A673 (cell line): ENCODE measurements around the gene IMPDH2. TPM values are rescaled to one million over a fixed set of nuclear protein-coding genes. Genes with fewer than 3 reads are reported as not detected.

Source experiments
- BruUV-seq: library from RNA; stranded (reverse); fragments of 400-500 nt; replicated peaks from 2 replicates; lab custom pipeline; 2021; lab: Mats Ljungman, UMichigan
- CTCF ChIA-PET: fragments of 300-600 bp; sonication (Branson Sonifier 250); formaldehyde crosslinking; loops from one replicate; lab custom pipeline; 2022; ENCODE audit warnings: antibody characterized with exemption; lab: Charles Lee
- POLR2A ChIA-PET: fragments of 300-600 bp; sonication (Branson Sonifier 250); formaldehyde crosslinking; loops from one replicate; lab custom pipeline; 2022; ENCODE audit warnings: antibody characterized with exemption; ENCODE audit not compliant: low non-redundant PET; lab: Charles Lee
- DNase-seq: peaks from one replicate; pipeline ENCODE4 v3.0.0-alpha.2; 2015; ENCODE audit warnings: low spot score
- H3K27ac ChIP-seq: fragments of 200-600 bp; sonication (generic); 2 replicates; pipeline ENCODE4 v1.5.1; 2016; ENCODE audit warnings: mixed run types, low read depth, mild to moderate bottlenecking, mixed read lengths, antibody characterized with exemption, low read length; ENCODE audit not compliant: poor library complexity, severe bottlenecking
- H3K27me3 ChIP-seq: fragments of 200-600 bp; sonication (generic); replicated peaks from 2 replicates; pipeline ENCODE4 v1.6.1; 2017; ENCODE audit warnings: mixed run types, low read depth, mild to moderate bottlenecking, mixed read lengths, antibody characterized with exemption, low read length; ENCODE audit not compliant: insufficient read depth, poor library complexity
- H3K36me3 ChIP-seq: fragments of 200-600 bp; sonication (generic); 2 replicates; pipeline ENCODE4 v1.6.1; 2016; ENCODE audit warnings: mixed run types, mild to moderate bottlenecking, mixed read lengths, antibody characterized with exemption, low read length; ENCODE audit not compliant: insufficient read depth, poor library complexity, severe bottlenecking
- H3K4me1 ChIP-seq: fragments of 200-600 bp; sonication (generic); 2 replicates; pipeline ENCODE4 v1.6.1; 2017; ENCODE audit warnings: mixed run types, mild to moderate bottlenecking, mixed read lengths, antibody characterized with exemption, low read length; ENCODE audit not compliant: insufficient read depth, poor library complexity, severe bottlenecking
- H3K4me3 ChIP-seq: fragments of 200-600 bp; sonication (generic); 2 replicates; pipeline ENCODE4 v1.5.1; 2016; ENCODE audit warnings: low read depth, mixed run types, mild to moderate bottlenecking, mixed read lengths, low read length; ENCODE audit not compliant: poor library complexity, severe bottlenecking
- H3K9me3 ChIP-seq: fragments of 200-600 bp; sonication (generic); 2 replicates; pipeline ENCODE4 v1.6.1; 2016; ENCODE audit warnings: mixed run types, low read depth, mild to moderate bottlenecking, mixed read lengths, antibody characterized with exemption, low read length; ENCODE audit not compliant: poor library complexity, severe bottlenecking
- CTCF ChIP-seq: fragments of 300-800, 200-600 bp; sonication (generic); conservative IDR thresholded peaks from 2 replicates; pipeline ENCODE4 v1.5.1; 2017; ENCODE audit warnings: low read depth, mild to moderate bottlenecking, antibody characterized with exemption, low read length, moderate library complexity, mixed read lengths
- EZH2 ChIP-seq: fragments of 200-600 bp; sonication (generic); IDR thresholded peaks from 2 replicates; pipeline ENCODE4 v1.6.1; 2017; ENCODE audit warnings: borderline replicate concordance, low read depth, mild to moderate bottlenecking, mixed read lengths, antibody characterized with exemption, low read length; ENCODE audit not compliant: poor library complexity, severe bottlenecking
- intact Hi-C: fragments of 100-400 bp; cut with micrococcal nuclease; formaldehyde crosslinking; loops from one replicate; pipeline ENCODE4 v1.10.0; 2022; ENCODE audit not compliant: unreplicated experiment
- total RNA-seq: library from RNA; stranded (reverse); gene quantifications from 2 replicates; pipeline ENCODE4 v1.2.3, GENCODE V29; 2021

The IMPDH2 gene
- total RNA-seq, 1 experiment from 2014 or later = 190 TPM

- H3K4me3 ChIP-seq = no peak overlapping the region
- intact Hi-C loops = no loop called here
- TF ChIP-seq EZH2 (no peak), CTCF (no peak)
- no peaks in the 10 kb centered on the region for H3K4me1 ChIP-seq
- CTCF ChIA-PET = no interaction called here
- no peaks in the 10 kb centered on the region for H3K27me3 ChIP-seq
- H3K36me3 ChIP-seq = no peaks in the 10 kb centered on the region
- H3K27ac ChIP-seq = no peak overlapping the region
- no TSS peak for BruUV-seq
- no peaks in the 10 kb centered on the region for H3K9me3 ChIP-seq
- POLR2A ChIA-PET = no interaction called here
- DNase-seq = no peak
Measured at GRCh38 chr3:48996640-48997039, 32.6 kb downstream of the IMPDH2 start.

GRCh38 chr3:48993834-48994233, 35.4 kb downstream of the IMPDH2 start:
- CTCF ChIA-PET = no interaction called here
- no peak overlapping the region for H3K4me3 ChIP-seq
- H3K27ac ChIP-seq = no peak overlapping the region
- BruUV-seq = no TSS peak
- DNase-seq = no peak
- intact Hi-C loops = no loop called here
- TF ChIP-seq CTCF = no peak
- TF ChIP-seq EZH2 = no peak
- H3K27me3 ChIP-seq = no peaks in the 10 kb centered on the region
- no peaks in the 10 kb centered on the region for H3K36me3 ChIP-seq
- no peaks in the 10 kb centered on the region for H3K9me3 ChIP-seq
- H3K4me1 ChIP-seq = peaks cover 3% of the 10 kb centered on the region
- POLR2A ChIA-PET = no interaction called here

- Histone ChIP-seq H3K27me3 (no peaks in the 10 kb centered on the region), H3K4me3 (no peak overlapping the region), H3K27ac (no peak overlapping the region), H3K9me3 (no peaks in the 10 kb centered on the region), H3K4me1 (peaks cover 3% of the 10 kb centered on the region), H3K36me3 (no peaks in the 10 kb centered on the region)
- DNase-seq = no peak
- intact Hi-C loops = no loop called here
- ChIA-PET CTCF (no interaction called here), POLR2A (no interaction called here)
- TF ChIP-seq CTCF (no peak), EZH2 (no peak)
- no TSS peak for BruUV-seq
Measured at GRCh38 chr3:48991851-48992545, 37.2 kb downstream of the IMPDH2 start.
